Sigmoid colon (tissue), 4 donors: ENCODE measurements around the gene ITIH4.

Experiments
- CTCF ChIP-seq, 4 experiments: fragments of 450-650 bp in 3 of 4; fragments of 200-600 bp in 1 of 4; IDR thresholded peaks; one replicate each; pipeline ENCODE4 v1.5.1; 2016 to 2019; ENCODE audit warnings: antibody characterized with exemption in 4 of 4, mild to moderate bottlenecking in 3 of 4, moderate library complexity in 2 of 4
- EP300 ChIP-seq, 4 donors: sonication (generic); formaldehyde crosslinking; IDR thresholded peaks; one replicate each; pipeline ENCODE4 v1.6.1; 2017; ENCODE audit warnings: antibody characterized with exemption in 4 of 4
- POLR2A ChIP-seq, 2 donors: fragments of 450-650 bp; IDR thresholded peaks; one replicate each; pipeline ENCODE4 v1.6.1; 2016; ENCODE audit warnings: antibody characterized with exemption in 2 of 2, mild to moderate bottlenecking in 2 of 2, moderate library complexity in 2 of 2
- POLR2AphosphoS5 ChIP-seq, 4 donors: sonication (generic); formaldehyde crosslinking; IDR thresholded peaks; one replicate each; pipeline ENCODE4 v1.6.1; 2017; ENCODE audit warnings: antibody characterized with exemption in 4 of 4

GRCh38 chr3:52784931-52785590 is 45.4 kb downstream of the ITIH4 start:
- TF ChIP-seq POLR2AphosphoS5 (IDR thresholded peaks at IDR 0.05): no peak
- TF ChIP-seq EP300 (IDR thresholded peaks at IDR 0.05): no peak
- no peak for TF ChIP-seq CTCF (IDR thresholded peaks at IDR 0.05)
- TF ChIP-seq POLR2A (IDR thresholded peaks at IDR 0.05): no peak
